ENCODE data around the gene AATK. TPM values are rescaled to one million over a fixed set of nuclear protein-coding genes. Genes with fewer than 3 reads are reported as not detected.
"Not testable (repeated sequence)": the region's sequence is repeated elsewhere in the genome, so short reads cannot be mapped to it uniquely, and the experiment has no call there.

The AATK gene
- polyA plus RNA-seq, 1 donor from 2014 or later, result 0.29 TPM

DNA sequence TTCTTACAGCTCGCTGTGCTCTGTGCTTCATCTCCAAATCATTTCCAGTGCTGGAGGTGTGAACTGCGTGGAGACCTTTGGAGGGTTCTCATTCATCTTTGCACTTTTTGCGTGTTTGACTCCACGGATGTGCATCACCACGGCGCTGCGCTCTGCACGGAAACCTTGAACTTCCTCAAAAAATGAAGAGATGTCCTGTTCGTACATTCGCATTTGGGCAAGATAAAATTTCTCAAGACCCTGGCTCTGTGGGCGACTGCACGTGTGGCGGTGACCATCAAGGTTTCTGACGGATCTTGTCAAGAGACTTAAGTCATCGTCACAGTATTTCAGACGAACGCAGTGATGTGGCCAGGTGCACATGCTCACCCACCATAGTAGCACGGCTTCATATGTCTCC lies 11.1 kb downstream of the AATK start:
- no peaks in the 10 kb centered on the region for H3K9me3 Mint-ChIP-seq
- H3K4me1 Mint-ChIP-seq, result peaks cover 0 to 9% (median 2%) of the 10 kb centered on the region in 3 donors
- peaks cover 6% of the 10 kb centered on the region for H3K27me3 Mint-ChIP-seq
- H3K4me3 Mint-ChIP-seq, result no peak overlapping the region
- H3K36me3 Mint-ChIP-seq, result no peaks in the 10 kb centered on the region
- H3K27ac Mint-ChIP-seq, result no peak overlapping the region

DNA sequence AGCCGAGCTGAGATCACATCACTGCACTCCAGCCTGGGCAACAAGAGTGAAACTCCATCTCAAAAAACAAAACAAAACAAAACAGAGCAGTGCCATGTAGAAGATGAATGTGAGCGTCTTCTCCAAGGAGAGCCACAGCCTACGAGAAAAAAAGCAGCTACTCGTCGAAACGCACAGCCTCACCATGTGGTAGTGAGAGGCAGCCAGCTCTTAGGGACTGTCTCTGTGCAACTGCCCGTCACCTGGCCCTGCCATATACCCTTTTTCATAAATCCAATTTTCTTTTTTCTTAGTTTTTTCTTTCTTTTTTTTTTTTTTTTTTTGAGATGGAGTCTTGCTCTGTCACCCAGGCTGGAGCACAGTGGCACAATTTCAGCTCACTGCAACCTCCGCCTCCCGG lies 12.0 kb downstream of the AATK start:
- H3K27ac Mint-ChIP-seq, result peak overlapping the region in 1 of 3 donors; percentile 93
- not testable (repeated sequence) for H3K4me3 Mint-ChIP-seq, H3K36me3 Mint-ChIP-seq, H3K27me3 Mint-ChIP-seq, H3K4me1 Mint-ChIP-seq, H3K9me3 Mint-ChIP-seq

DNA sequence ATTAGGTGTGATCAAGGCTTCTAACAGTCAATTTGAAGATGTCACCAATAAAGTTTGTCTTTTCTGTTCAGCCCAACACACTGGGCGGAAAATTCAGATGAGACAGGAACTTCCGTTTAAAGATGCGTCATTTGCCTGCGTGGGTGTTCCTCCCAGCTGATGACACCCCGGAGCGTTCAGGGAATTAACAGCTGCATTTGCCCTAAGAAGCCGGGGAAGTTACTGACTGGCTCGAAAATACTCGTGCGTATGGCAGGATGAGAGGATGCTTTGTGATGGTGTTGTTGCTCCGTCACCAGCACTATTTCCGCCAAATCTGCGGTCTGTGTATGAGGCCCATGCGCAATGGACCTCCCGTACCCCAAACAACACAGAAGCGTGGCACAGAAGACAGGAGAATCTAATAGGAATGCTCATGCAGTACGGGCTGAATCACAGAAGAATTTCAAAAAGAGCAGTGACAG lies 12.6 kb downstream of the AATK start:
- Mint-ChIP-seq H3K27me3 (peaks cover 6% of the 10 kb centered on the region), H3K4me3 (peak overlapping the region; percentile 3 to 89 (median 60)), H3K9me3 (no peaks in the 10 kb centered on the region), H3K27ac (peak overlapping the region; percentile 43 to 93 (median 92)), H3K36me3 (no peaks in the 10 kb centered on the region), H3K4me1 (peaks cover 0 to 9% (median 2%) of the 10 kb centered on the region in 3 donors)

DNA sequence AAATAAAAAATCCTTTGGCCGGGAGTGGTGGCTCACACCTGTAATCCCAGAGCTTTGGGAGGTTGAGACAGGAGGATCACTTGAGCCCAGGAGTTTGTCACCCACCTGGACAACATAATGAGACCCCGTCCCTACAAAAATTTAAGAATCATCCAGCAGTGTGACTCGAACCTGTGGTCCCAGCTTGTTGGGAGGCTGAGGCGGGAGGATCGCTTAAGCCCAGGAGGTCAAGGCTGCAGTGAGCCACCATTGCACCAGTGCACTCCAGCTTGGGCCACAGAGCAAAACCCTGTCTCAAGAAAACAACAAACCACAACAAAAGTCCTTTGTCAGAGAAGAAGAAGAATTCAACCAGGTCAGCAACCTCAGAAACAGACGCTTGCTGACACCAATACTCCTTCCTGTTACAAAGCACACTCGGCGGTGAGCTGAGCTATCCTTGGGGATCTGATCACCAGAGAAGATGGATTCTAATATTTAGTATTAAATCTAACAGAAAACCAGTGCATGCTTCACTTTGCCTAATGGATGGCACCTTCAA lies 13.7 kb downstream of the AATK start:
- Mint-ChIP-seq H3K9me3 (no peaks in the 10 kb centered on the region), H3K36me3 (no peaks in the 10 kb centered on the region), H3K4me1 (peaks cover 0 to 8% (median 2%) of the 10 kb centered on the region in 3 donors), H3K27me3 (peaks cover 8% of the 10 kb centered on the region), H3K27ac (peak overlapping the region in 1 of 3 donors; percentile 93), H3K4me3 (no peak overlapping the region)

DNA sequence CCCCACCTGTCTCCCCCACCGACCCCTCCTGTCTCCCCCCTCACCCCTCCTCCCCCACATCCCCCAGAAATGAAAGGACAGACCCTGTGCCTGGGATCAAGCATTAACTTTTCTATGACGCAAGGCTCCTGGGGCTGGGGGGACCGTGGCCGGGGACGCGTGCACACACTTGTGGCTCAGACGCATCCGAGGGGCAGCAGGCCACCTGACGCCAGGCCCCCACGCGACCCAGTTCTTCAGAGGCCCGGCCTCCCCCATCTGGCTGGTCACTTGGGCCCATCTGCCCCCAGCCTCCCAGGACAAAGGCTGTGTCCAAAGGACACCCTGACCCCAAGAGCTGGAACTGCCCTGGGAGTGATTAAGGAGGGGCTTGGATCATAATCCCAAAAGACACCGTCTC lies 14.7 kb downstream of the AATK start:
- Mint-ChIP-seq H3K27me3 (peaks cover 8% of the 10 kb centered on the region), H3K27ac (peak overlapping the region in 1 of 3 donors; percentile 94), H3K9me3 (no peaks in the 10 kb centered on the region), H3K36me3 (no peaks in the 10 kb centered on the region), H3K4me1 (peaks cover 0 to 7% (median 2%) of the 10 kb centered on the region in 3 donors), H3K4me3 (no peak overlapping the region)

DNA sequence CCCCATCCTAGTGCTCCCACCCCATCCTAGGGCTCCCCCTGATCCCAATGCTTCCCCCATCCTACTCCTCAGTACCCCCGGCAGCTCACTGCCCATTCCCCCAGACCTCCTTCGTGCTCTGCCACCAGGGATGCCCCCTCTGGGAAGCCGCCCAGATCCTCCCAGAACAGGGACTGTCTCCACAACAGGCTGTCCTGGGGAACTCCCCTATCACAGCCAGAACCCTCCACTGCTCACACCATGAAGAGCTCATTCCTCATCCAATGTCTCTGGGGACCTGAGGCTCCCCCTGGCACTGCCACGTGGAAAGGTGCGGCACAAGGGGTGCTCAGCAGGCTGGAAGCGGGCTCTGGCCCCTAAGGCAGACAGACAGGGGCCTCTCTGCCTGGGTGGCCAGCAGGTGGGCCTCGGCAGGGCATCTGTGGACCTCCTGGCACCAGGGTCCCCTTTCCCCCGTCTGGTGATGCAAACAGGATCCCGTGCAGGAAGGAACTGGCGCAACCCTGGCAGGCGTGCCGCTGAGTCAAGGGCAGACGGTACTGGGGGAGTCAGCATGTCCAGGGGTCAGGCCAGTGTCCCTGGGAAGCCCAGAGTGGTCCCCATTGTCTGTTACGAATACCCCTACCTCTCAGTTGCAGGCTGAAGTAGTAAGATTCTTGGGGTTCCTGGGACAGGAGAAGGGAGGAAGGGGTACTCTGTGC lies 15.5 kb downstream of the AATK start:
- Mint-ChIP-seq H3K9me3 (no peaks in the 10 kb centered on the region), H3K27me3 (peaks cover 8% of the 10 kb centered on the region), H3K27ac (no peak overlapping the region), H3K4me3 (no peak overlapping the region), H3K36me3 (no peaks in the 10 kb centered on the region), H3K4me1 (peaks cover 0 to 7% (median 2%) of the 10 kb centered on the region in 3 donors)

DNA sequence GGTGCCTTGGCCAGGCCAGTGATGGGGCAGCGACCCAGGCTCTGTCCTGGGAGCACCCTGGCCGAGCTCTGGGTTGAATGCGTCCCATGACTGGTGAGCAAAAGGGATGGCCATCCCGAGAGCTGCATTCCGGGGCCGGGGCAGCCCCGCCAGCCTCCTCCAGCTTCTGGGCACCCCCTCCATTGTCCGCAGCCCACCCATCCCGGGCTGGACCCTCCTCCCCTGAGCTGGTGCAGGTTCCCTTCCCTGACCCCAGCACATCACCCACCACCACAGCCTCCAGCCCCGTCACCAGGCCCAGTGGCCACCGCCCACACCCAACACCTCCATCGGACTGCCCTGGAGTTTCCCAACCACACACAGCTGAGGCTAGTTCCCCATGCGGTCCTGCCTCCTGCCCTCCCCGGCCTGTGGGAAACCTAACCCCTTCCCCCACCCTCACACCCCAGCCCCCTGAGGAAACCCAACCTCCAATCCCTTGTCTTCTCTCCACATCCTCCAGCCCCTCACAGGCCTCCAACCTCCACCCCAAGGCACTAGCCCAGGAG lies 17.0 kb downstream of the AATK start:
- no peak overlapping the region for H3K4me3 Mint-ChIP-seq
- H3K9me3 Mint-ChIP-seq, result no peaks in the 10 kb centered on the region
- peaks cover 0 to 7% (median 2%) of the 10 kb centered on the region in 3 donors for H3K4me1 Mint-ChIP-seq
- H3K27me3 Mint-ChIP-seq, result peaks cover 8% of the 10 kb centered on the region
- no peaks in the 10 kb centered on the region for H3K36me3 Mint-ChIP-seq
- H3K27ac Mint-ChIP-seq, result no peak overlapping the region

DNA sequence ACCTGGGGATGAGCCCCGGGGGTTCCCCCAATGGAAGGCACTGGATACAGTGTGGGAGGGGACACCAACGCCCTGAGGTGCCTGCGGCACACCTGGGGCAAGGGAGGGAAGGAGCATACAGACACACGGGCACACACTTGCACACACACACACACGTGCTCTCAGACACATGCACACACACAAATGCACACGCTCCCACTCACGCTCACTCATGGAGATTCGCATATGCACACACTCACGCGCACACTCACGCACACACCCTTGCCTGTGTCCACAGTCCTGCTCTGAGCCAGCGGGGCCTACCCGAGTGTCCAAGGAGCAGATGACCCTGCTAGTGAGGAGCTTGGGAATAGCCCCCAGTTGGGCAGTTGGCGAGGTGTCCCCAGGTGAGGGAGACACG lies 17.4 kb downstream of the AATK start:
- peaks cover 0 to 6% (median 2%) of the 10 kb centered on the region in 3 donors for H3K4me1 Mint-ChIP-seq
- H3K27me3 Mint-ChIP-seq, result peaks cover 10% of the 10 kb centered on the region
- no peaks in the 10 kb centered on the region for H3K36me3 Mint-ChIP-seq
- H3K4me3 Mint-ChIP-seq, result no peak overlapping the region
- H3K27ac Mint-ChIP-seq, result no peak overlapping the region
- H3K9me3 Mint-ChIP-seq, result no peaks in the 10 kb centered on the region

DNA sequence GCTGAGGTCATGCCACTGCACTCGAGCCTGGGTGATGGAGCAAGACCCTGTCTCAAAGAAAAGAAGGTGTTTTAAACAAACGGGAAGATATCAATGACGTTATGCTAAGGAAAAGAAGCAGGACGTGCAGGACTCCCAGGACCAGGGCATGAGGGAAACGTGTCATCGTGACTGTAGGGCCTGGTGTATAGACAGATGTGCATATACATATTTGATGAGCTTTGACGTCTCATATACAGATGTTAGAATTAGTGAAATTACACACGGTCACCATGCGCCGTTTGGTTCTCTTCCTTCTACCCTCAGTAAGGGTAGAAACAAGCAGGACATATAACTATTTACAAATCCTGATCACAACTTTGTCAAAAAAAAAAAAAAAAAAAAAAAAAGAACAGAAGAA lies 18.3 kb downstream of the AATK start:
- Mint-ChIP-seq H3K9me3 (no peaks in the 10 kb centered on the region), H3K36me3 (no peaks in the 10 kb centered on the region), H3K4me1 (no peaks in the 10 kb centered on the region), H3K4me3 (no peak overlapping the region), H3K27me3 (peaks cover 8% of the 10 kb centered on the region), H3K27ac (no peak overlapping the region)

DNA sequence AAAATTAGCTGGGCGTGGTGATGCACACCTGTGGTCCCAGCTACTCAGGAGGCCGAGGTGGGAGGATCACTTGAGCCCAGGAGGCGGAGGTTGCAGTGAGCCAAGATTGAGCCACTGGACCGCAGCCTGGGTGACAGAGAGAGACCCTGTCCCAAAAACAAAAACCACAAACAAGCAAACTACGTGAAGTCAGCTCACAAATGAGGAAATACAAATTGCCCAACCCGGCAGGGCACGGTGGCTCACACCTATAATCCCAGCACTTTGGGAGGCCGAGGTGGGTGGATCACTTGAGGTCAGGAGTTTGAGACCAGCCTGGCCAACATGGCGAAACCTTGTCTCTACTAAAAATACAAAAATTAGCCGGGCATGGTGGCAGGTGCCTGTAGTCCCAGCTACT lies 19.8 kb downstream of the AATK start:
- not testable (repeated sequence) for H3K4me3 Mint-ChIP-seq, H3K4me1 Mint-ChIP-seq, H3K36me3 Mint-ChIP-seq, H3K27me3 Mint-ChIP-seq, H3K9me3 Mint-ChIP-seq
- H3K27ac Mint-ChIP-seq, result peak overlapping the region in 1 of 3 donors; percentile 76

DNA sequence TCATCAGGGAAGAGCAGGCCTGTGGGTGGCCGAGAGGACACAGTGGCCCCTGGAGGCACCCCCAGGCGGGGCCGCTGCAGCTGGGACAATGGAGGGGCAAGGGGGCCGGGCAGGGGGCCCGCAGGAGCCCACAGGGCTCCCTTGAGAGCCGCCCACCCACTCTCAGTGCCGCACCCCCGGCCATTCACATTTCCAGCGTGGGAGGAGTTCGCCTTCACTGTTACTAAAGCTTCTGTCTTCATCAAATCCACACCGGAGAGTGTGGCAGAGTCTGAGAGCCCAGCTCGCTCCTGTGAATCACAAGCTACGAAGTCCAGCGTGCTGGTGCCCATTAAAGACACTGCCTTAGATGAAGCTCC lies 21.6 kb downstream of the AATK start:
- no peak overlapping the region for H3K4me3 Mint-ChIP-seq
- H3K4me1 Mint-ChIP-seq, result no peaks in the 10 kb centered on the region
- no peak overlapping the region for H3K27ac Mint-ChIP-seq
- no peaks in the 10 kb centered on the region for H3K9me3 Mint-ChIP-seq
- H3K36me3 Mint-ChIP-seq, result peaks cover 1% of the 10 kb centered on the region
- H3K27me3 Mint-ChIP-seq, result peaks cover 9% of the 10 kb centered on the region

DNA sequence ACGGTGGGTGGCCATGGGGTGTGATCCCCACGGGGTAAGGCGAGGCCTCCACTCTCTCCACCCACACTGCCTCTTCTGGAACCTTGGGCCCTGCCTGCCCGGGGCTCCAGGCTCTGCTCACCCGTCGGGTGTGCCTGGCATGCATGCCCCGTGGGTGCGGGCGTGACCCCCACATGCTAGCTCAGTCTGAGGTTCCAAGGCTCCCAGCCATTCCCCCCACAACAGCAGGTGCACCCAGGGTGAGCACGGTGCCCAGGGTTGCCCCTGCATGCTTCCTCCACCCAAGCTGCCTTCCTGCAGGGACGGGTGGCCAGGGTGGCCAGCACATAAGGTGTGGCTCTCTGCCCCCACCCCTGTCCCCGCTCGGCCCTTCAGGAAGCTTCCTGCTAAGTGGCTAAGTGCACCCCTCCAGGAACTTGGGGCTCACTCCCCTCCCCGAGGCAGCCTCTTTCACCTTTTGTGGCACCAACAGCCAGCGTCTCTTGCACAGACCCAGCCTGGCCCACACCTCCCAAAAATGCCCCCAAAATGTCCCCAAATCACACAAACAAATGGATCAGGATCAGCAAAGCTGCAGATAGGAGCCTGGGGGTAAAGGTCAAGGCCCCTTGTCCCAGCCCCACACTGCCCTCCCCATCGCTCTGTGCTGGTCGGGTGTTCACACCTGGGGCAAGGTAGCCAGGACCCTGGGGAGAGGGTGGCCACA lies 22.2 kb downstream of the AATK start:
- peaks cover 9% of the 10 kb centered on the region for H3K27me3 Mint-ChIP-seq
- peaks cover 1% of the 10 kb centered on the region for H3K36me3 Mint-ChIP-seq
- no peak overlapping the region for H3K27ac Mint-ChIP-seq
- H3K9me3 Mint-ChIP-seq, result no peaks in the 10 kb centered on the region
- H3K4me1 Mint-ChIP-seq, result no peaks in the 10 kb centered on the region
- no peak overlapping the region for H3K4me3 Mint-ChIP-seq

DNA sequence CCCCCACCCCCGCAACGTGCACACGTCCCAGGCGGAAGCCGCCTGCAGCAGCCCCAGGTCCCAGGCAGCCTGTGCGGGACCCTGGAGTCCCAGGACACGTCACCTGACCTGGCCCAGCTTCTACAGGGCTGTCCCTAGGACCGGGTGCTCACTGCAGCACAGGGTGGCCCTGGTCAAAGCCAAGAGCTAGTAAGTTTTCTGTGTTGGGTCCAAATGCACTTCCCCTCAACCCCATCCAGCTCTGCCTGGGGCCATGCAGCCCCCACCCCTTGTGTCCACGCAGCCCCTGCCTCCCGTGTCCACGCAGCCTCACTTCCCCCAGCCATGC lies 22.9 kb downstream of the AATK start:
- H3K27ac Mint-ChIP-seq, result no peak overlapping the region
- H3K27me3 Mint-ChIP-seq, result peaks cover 9% of the 10 kb centered on the region
- H3K9me3 Mint-ChIP-seq, result no peaks in the 10 kb centered on the region
- H3K4me1 Mint-ChIP-seq, result no peaks in the 10 kb centered on the region
- peaks cover 1% of the 10 kb centered on the region for H3K36me3 Mint-ChIP-seq
- no peak overlapping the region for H3K4me3 Mint-ChIP-seq

DNA sequence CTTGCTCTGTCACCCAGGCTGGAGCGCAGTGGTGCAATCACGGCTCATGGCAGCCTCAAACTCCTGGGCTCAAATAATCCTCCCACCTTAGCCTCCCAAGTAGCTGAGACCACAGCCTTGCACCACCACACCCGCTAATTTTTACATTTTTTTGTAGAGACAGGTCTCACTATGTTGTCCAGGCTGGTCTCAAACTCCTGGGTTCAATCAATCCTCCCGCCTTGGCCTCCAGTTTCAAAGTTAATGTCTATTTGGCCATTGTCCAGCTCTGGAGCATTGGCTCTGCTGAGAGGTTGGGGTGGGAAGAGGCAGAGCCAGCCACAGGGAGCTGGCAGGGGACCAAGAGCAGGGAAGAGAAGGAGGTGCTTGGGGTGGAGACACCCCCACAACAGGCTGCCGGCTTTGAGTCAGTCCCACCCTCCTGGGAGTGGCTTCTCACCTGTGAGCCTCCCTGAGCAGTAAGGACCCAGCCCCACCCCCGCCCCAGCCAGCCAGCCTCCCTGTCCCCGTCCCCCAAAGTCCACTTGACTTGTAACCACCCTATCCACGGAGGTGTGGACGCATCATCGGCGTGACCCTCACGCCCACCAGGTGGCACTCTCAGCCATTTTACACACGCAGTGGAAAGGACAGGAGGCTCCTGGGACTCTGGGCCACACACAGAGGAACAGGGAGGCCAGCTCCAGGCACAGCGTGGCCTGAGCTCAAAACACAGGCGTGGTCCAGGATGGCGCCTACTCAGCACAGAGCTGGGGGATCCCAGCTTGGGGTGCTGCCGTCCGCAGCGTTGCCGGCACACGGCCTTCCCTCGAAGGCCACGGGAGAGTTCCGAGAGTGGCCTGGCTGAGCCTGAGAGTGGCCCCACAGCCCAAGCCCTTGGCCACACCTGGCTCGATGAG lies 23.5 kb downstream of the AATK start:
- Mint-ChIP-seq H3K4me1 (no peaks in the 10 kb centered on the region), H3K27ac (no peak overlapping the region), H3K4me3 (no peak overlapping the region), H3K36me3 (peaks cover 1% of the 10 kb centered on the region), H3K9me3 (no peaks in the 10 kb centered on the region), H3K27me3 (peaks cover 8% of the 10 kb centered on the region)

DNA sequence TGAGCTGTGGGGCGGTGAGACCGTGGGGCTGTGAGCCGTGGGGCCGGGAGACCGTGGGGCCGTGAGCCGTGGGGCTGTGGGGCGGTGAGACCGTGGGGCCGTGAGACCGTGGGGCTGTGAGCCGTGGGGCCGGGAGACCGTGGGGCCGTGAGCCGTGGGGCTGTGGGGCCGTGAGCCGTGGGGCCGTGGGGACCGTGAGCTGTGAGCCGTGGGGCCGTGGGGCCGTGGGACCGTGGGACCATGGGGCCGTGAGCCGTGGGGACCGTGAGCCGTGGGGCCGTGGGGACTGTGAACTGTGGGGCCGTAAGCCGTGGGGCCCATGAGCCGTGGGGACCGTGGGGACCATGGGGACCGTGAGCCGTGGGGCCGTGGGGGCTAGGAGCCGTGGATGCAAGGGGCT lies 25.3 kb downstream of the AATK start:
- H3K36me3 Mint-ChIP-seq, result peaks cover 1% of the 10 kb centered on the region
- H3K4me3 Mint-ChIP-seq, result no peak overlapping the region
- H3K27ac Mint-ChIP-seq, result no peak overlapping the region
- no peaks in the 10 kb centered on the region for H3K9me3 Mint-ChIP-seq
- peaks cover 8% of the 10 kb centered on the region for H3K27me3 Mint-ChIP-seq
- no peaks in the 10 kb centered on the region for H3K4me1 Mint-ChIP-seq
